SU-DHL-6 (cell line): ENCODE results near the gene KIF11.

Source experiments
- EZH2phosphoT487 ChIP-seq: fragments of 200-600 bp; sonication (generic), shearing (Covaris generic); conservative IDR thresholded peaks from 2 replicates; pipeline ENCODE4 v1.6.1; 2018; ENCODE audit warnings: mild to moderate bottlenecking, antibody characterized with exemption, low read length, moderate library complexity, mixed read lengths
- TF ChIP-seq, protein P1 (sequence below): fragments of 200-600 bp; sonication (generic); IDR thresholded peaks from one replicate; pipeline ENCODE4 v1.5.1; 2017; ENCODE audit warnings: antibody characterized with exemption, mild to moderate bottlenecking, low read length, moderate library complexity; ENCODE audit not compliant: insufficient read depth, poor library complexity, severe bottlenecking

DNA sequence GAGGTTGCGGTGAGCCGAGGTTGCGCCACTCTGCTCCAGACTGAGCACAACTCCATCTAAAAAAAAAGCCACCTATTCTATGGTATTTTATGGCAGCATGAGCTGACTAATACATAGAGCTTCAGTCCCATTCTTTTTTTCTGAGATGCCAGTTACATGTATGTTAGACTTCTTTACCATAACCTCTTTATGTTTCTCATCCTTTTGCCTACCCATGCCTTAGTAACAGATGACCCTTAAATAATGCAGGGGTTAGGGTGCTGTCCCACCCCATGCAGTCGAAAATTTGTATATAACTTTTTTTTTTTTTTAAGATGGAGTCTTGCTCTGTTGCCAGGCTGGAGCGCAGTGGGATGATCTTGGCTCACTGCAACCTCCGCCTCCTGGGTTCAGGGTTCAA lies 74.1 kb downstream of the KIF11 start:
- TF ChIP-seq, protein P1, sequence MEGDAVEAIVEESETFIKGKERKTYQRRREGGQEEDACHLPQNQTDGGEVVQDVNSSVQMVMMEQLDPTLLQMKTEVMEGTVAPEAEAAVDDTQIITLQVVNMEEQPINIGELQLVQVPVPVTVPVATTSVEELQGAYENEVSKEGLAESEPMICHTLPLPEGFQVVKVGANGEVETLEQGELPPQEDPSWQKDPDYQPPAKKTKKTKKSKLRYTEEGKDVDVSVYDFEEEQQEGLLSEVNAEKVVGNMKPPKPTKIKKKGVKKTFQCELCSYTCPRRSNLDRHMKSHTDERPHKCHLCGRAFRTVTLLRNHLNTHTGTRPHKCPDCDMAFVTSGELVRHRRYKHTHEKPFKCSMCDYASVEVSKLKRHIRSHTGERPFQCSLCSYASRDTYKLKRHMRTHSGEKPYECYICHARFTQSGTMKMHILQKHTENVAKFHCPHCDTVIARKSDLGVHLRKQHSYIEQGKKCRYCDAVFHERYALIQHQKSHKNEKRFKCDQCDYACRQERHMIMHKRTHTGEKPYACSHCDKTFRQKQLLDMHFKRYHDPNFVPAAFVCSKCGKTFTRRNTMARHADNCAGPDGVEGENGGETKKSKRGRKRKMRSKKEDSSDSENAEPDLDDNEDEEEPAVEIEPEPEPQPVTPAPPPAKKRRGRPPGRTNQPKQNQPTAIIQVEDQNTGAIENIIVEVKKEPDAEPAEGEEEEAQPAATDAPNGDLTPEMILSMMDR, result no peak
- no peak for TF ChIP-seq EZH2phosphoT487
